22Rv1 (cell line): ENCODE data around the gene LRRC32.

Experiments
- H3K27ac ChIP-seq: fragments of 450-650 bp; 2 replicates; pipeline ENCODE4 v1.5.1; 2017
- CTCF ChIP-seq: fragments of 450-650 bp; IDR thresholded peaks from 2 replicates; pipeline ENCODE4 v1.5.1; 2017; ENCODE audit warnings: mild to moderate bottlenecking
- ZFX ChIP-seq: fragments of 450-650 bp; IDR thresholded peaks from 2 replicates; pipeline ENCODE4 v1.6.1; 2017; ENCODE audit warnings: antibody characterized with exemption, borderline replicate concordance

Gene LRRC32

GRCh38 chr11:76636826-76637460 is 33.6 kb downstream of the LRRC32 start:
- TF ChIP-seq CTCF (no peak), ZFX (no peak)
- H3K27ac ChIP-seq, result no peak overlapping the region

GRCh38 chr11:76635991-76636738 is 34.4 kb downstream of the LRRC32 start:
- TF ChIP-seq ZFX (no peak), CTCF (no peak)
- H3K27ac ChIP-seq, result no peak overlapping the region

GRCh38 chr11:76634886-76635285 is 35.7 kb downstream of the LRRC32 start:
- no peak overlapping the region for H3K27ac ChIP-seq
- TF ChIP-seq ZFX (no peak), CTCF (no peak)

GRCh38 chr11:76632492-76632891 is 38.1 kb downstream of the LRRC32 start:
- TF ChIP-seq ZFX (no peak), CTCF (no peak)
- H3K27ac ChIP-seq, result no peak overlapping the region

GRCh38 chr11:76631566-76632308 is 38.8 kb downstream of the LRRC32 start:
- no peak overlapping the region for H3K27ac ChIP-seq
- TF ChIP-seq CTCF (no peak), ZFX (no peak)

- TF ChIP-seq ZFX (no peak), CTCF (no peak)
- no peak overlapping the region for H3K27ac ChIP-seq
Observed at GRCh38 chr11:76630600-76631281, 39.8 kb downstream of the LRRC32 start.
